Measurements from ENCODE around the gene GRID2. TPM values are rescaled to one million over a fixed set of nuclear protein-coding genes. Genes with fewer than 3 reads are reported as not detected.
A peak's percentile ranks its signal among the peaks of the same experiment; 100 is the strongest.

Gene GRID2
- total and polyA plus RNA-seq, 2 donors from 2014 or later, result 0.19 TPM; not detected in 1

GRCh38 chr4:92520563-92520962 lies 216.8 kb downstream of the GRID2 start:
- FAIRE-seq, result no peak
- no peak overlapping the region for H3K9ac ChIP-seq (ENCODE audit: low read length in 3 of 3)
- no peaks in the 10 kb centered on the region for H3K27me3 ChIP-seq (ENCODE audit: control insufficient read depth, insufficient read depth, low read length)
- no peaks in the 10 kb centered on the region for H3K9me3 ChIP-seq (ENCODE audit: control insufficient read depth in 2 of 3, insufficient read depth in 1 of 3, low read length in 3 of 3)
- H3K36me3 ChIP-seq (ENCODE audit: control insufficient read depth in 2 of 3, insufficient read depth in 3 of 3, low read length in 3 of 3), result no peaks in the 10 kb centered on the region
- H3K27ac ChIP-seq (ENCODE audit: low read depth in 2 of 2, low read length in 2 of 2), result no peak overlapping the region
- no peaks in the 10 kb centered on the region for H3K4me1 ChIP-seq (ENCODE audit: control insufficient read depth in 2 of 3, insufficient read depth in 2 of 3, low read depth in 1 of 3, low read length in 3 of 3)
- intact Hi-C loops (cut with DNase I), result no loop called here
- TF ChIP-seq CTCF (IDR thresholded peaks at IDR 0.05; ENCODE audit: borderline replicate concordance, extremely low read depth, insufficient read depth), result no peak
- peak in 1 of 5 donors; percentile 20 for DNase-seq
- H3K4me3 ChIP-seq (ENCODE audit: low read length in 3 of 3), result no peak overlapping the region

- Histone ChIP-seq H3K4me1 (ENCODE audit: control insufficient read depth in 2 of 3, insufficient read depth in 2 of 3, low read depth in 1 of 3, low read length in 3 of 3) (no peaks in the 10 kb centered on the region), H3K9ac (ENCODE audit: low read length in 3 of 3) (no peak overlapping the region), H3K27ac (ENCODE audit: low read depth in 2 of 2, low read length in 2 of 2) (no peak overlapping the region), H3K36me3 (ENCODE audit: control insufficient read depth in 2 of 3, insufficient read depth in 3 of 3, low read length in 3 of 3) (no peaks in the 10 kb centered on the region), H3K27me3 (ENCODE audit: control insufficient read depth, insufficient read depth, low read length) (no peaks in the 10 kb centered on the region), H3K4me3 (ENCODE audit: low read length in 3 of 3) (no peak overlapping the region), H3K9me3 (ENCODE audit: control insufficient read depth in 2 of 3, insufficient read depth in 1 of 3, low read length in 3 of 3) (no peaks in the 10 kb centered on the region)
- FAIRE-seq (no peak), DNase-seq (no peak)
- intact Hi-C loops (cut with DNase I), result no loop called here
- no peak for TF ChIP-seq CTCF (IDR thresholded peaks at IDR 0.05; ENCODE audit: borderline replicate concordance, extremely low read depth, insufficient read depth)
Measured at GRCh38 chr4:92521941-92522340, 218.2 kb downstream of the GRID2 start.

GRCh38 chr4:92522356-92522755 lies 218.6 kb downstream of the GRID2 start:
- DNase-seq (no peak), FAIRE-seq (no peak)
- Histone ChIP-seq H3K9me3 (ENCODE audit: control insufficient read depth in 2 of 3, insufficient read depth in 1 of 3, low read length in 3 of 3) (no peaks in the 10 kb centered on the region), H3K27ac (ENCODE audit: low read depth in 2 of 2, low read length in 2 of 2) (no peak overlapping the region), H3K4me3 (ENCODE audit: low read length in 3 of 3) (no peak overlapping the region), H3K4me1 (ENCODE audit: control insufficient read depth in 2 of 3, insufficient read depth in 2 of 3, low read depth in 1 of 3, low read length in 3 of 3) (no peaks in the 10 kb centered on the region), H3K9ac (ENCODE audit: low read length in 3 of 3) (no peak overlapping the region), H3K27me3 (ENCODE audit: control insufficient read depth, insufficient read depth, low read length) (no peaks in the 10 kb centered on the region), H3K36me3 (ENCODE audit: control insufficient read depth in 2 of 3, insufficient read depth in 3 of 3, low read length in 3 of 3) (no peaks in the 10 kb centered on the region)
- intact Hi-C loops (cut with DNase I), result no loop called here
- no peak for TF ChIP-seq CTCF (IDR thresholded peaks at IDR 0.05; ENCODE audit: borderline replicate concordance, extremely low read depth, insufficient read depth)

- no peak overlapping the region for H3K27ac ChIP-seq (ENCODE audit: low read depth in 2 of 2, low read length in 2 of 2)
- intact Hi-C loops (cut with DNase I), result no loop called here
- TF ChIP-seq CTCF (IDR thresholded peaks at IDR 0.05; ENCODE audit: borderline replicate concordance, extremely low read depth, insufficient read depth), result no peak
- H3K9ac ChIP-seq (ENCODE audit: low read length in 3 of 3), result no peak overlapping the region
- H3K4me3 ChIP-seq (ENCODE audit: low read length in 3 of 3), result no peak overlapping the region
- no peak for FAIRE-seq
- no peaks in the 10 kb centered on the region for H3K36me3 ChIP-seq (ENCODE audit: control insufficient read depth in 2 of 3, insufficient read depth in 3 of 3, low read length in 3 of 3)
- H3K4me1 ChIP-seq (ENCODE audit: control insufficient read depth in 2 of 3, insufficient read depth in 2 of 3, low read depth in 1 of 3, low read length in 3 of 3), result no peaks in the 10 kb centered on the region
- H3K9me3 ChIP-seq (ENCODE audit: control insufficient read depth in 2 of 3, insufficient read depth in 1 of 3, low read length in 3 of 3), result no peaks in the 10 kb centered on the region
- no peak for DNase-seq
- H3K27me3 ChIP-seq (ENCODE audit: control insufficient read depth, insufficient read depth, low read length), result no peaks in the 10 kb centered on the region
Measured at GRCh38 chr4:92524131-92524530, 220.4 kb downstream of the GRID2 start.

Data from kidney (tissue), 14 donors.